HepG2 (cell line): ENCODE results near the gene DNAJB2. TPM values are rescaled to one million over a fixed set of nuclear protein-coding genes. Genes with fewer than 3 reads are reported as not detected.

ENCODE experiments used
- AHR ChIP-seq: IDR thresholded peaks from 2 replicates; pipeline ENCODE4 v1.6.1; 2018; ENCODE audit warnings: missing genetic modification reagents, missing compliant biosample characterization
- CCDC6 ChIP-seq: sonication (generic); formaldehyde crosslinking; IDR thresholded peaks from 2 replicates; pipeline ENCODE4 v1.8.1; 2022; ENCODE audit warnings: mild to moderate bottlenecking, missing genetic modification reagents, moderate library complexity
- GFI1 ChIP-seq: sonication (generic); formaldehyde crosslinking; IDR thresholded peaks from 2 replicates; pipeline ENCODE4 v1.5.0; 2020; ENCODE audit warnings: missing genetic modification reagents, mild to moderate bottlenecking, borderline replicate concordance
- HNRNPLL ChIP-seq: fragments of 200-400 bp; formaldehyde crosslinking; IDR thresholded peaks from 2 replicates; pipeline ENCODE4 v1.6.1; 2017; ENCODE audit warnings: mild to moderate bottlenecking, low read depth, low read length; ENCODE audit not compliant: poor library complexity, severe bottlenecking
- MIER3 ChIP-seq: IDR thresholded peaks from 2 replicates; pipeline ENCODE4 v1.6.1; 2016; ENCODE audit warnings: missing compliant biosample characterization, borderline replicate concordance
- MTF1 ChIP-seq: sonication (generic); formaldehyde crosslinking; IDR thresholded peaks from 2 replicates; pipeline ENCODE4 v1.5.0; 2020; ENCODE audit warnings: missing genetic modification reagents
- NCOA2 ChIP-seq: sonication (generic); formaldehyde crosslinking; IDR thresholded peaks from 2 replicates; pipeline ENCODE4 v1.8.0; 2022; ENCODE audit warnings: inconsistent platforms
- ONECUT2 ChIP-seq: sonication (generic); formaldehyde crosslinking; IDR thresholded peaks from 2 replicates; pipeline ENCODE4 v1.4.0; 2020; ENCODE audit warnings: missing genetic modification reagents
- SOX6 ChIP-seq, 2 experiments: fragments of 450-650 bp in 1 of 2; sonication (generic) in 1 of 2; formaldehyde crosslinking in 1 of 2; IDR thresholded peaks; 2 replicates each; pipeline versions ENCODE4 v1.4.0 to v1.6.1; 2017 to 2020; ENCODE audit warnings: antibody characterized with exemption in 1 of 2, mild to moderate bottlenecking in 1 of 2, missing genetic modification reagents in 1 of 2
- SRY ChIP-seq: sonication (generic); formaldehyde crosslinking; IDR thresholded peaks from 2 replicates; pipeline ENCODE4 v1.8.0; 2022; ENCODE audit warnings: mild to moderate bottlenecking, missing genetic modification reagents
- TBX2 ChIP-seq: sonication (generic); formaldehyde crosslinking; IDR thresholded peaks from 2 replicates; pipeline ENCODE4 v1.5.0; 2020; ENCODE audit warnings: missing genetic modification reagents, mild to moderate bottlenecking, borderline replicate concordance
- ZNF224 ChIP-seq: sonication (generic); formaldehyde crosslinking; IDR thresholded peaks from 2 replicates; pipeline ENCODE4 v1.5.0; 2020; ENCODE audit warnings: mild to moderate bottlenecking, missing genetic modification reagents
- ZNF33A ChIP-seq: sonication (generic); formaldehyde crosslinking; IDR thresholded peaks from 2 replicates; pipeline ENCODE4 v1.5.1; 2020; ENCODE audit warnings: missing genetic modification reagents, mild to moderate bottlenecking, moderate library complexity, borderline replicate concordance
- ZNF451 ChIP-seq: sonication (generic); formaldehyde crosslinking; IDR thresholded peaks from 2 replicates; pipeline ENCODE4 v1.5.0; 2020; ENCODE audit warnings: mild to moderate bottlenecking, missing genetic modification reagents
- ZNF556 ChIP-seq: sonication (generic); formaldehyde crosslinking; IDR thresholded peaks from 2 replicates; pipeline ENCODE4 v1.4.0; 2020; ENCODE audit warnings: mild to moderate bottlenecking, missing genetic modification reagents, borderline replicate concordance
- ZNF780A ChIP-seq: sonication (generic); formaldehyde crosslinking; IDR thresholded peaks from 2 replicates; pipeline ENCODE4 v1.8.0; 2022; ENCODE audit warnings: mild to moderate bottlenecking, missing genetic modification reagents, moderate library complexity
- ZSCAN12 ChIP-seq: sonication (generic); formaldehyde crosslinking; IDR thresholded peaks from 2 replicates; pipeline ENCODE4 v1.9.0; 2021; ENCODE audit warnings: mild to moderate bottlenecking, missing genetic modification reagents
- polyA plus RNA-seq, 8 experiments: library from polyadenylated mRNA; depleted of rRNA in 3 of 8; stranded (reverse) in 7 of 8; unstranded in 1 of 8; fragments of >200 nt; fragmentation: Illumina TruSeq in 4 of 8; extraction: Trizol in 4 of 8; gene quantifications; 2 replicates each; pipeline versions ENCODE4 v1.2.1 to v1.2.3, GENCODE V29; 2011 to 2016; ENCODE audit warnings: low read depth in 4 of 8, missing spikeins in 1 of 8, mixed read lengths in 1 of 8; ENCODE audit not compliant: insufficient read depth in 1 of 8
- total RNA-seq, 5 experiments: library from RNA; depleted of rRNA; stranded (reverse); fragments of >200 nt; fragmentation: Illumina TruSeq; extraction: Trizol; gene quantifications; 2 replicates each; pipeline ENCODE4 v1.2.3, GENCODE V29; 2016; ENCODE audit warnings: low read depth in 1 of 5
- TF ChIP-seq, protein P1 (sequence below): sonication (generic); formaldehyde crosslinking; IDR thresholded peaks from 2 replicates; pipeline ENCODE4 v1.4.0; 2020; ENCODE audit warnings: low read depth, missing genetic modification reagents
- TF ChIP-seq, protein P2 (sequence below): sonication (generic); IDR thresholded peaks from 2 replicates; pipeline ENCODE4 v1.6.1; 2016; ENCODE audit warnings: low read depth, borderline replicate concordance
- TF ChIP-seq, protein P3 (sequence below): sonication (generic); formaldehyde crosslinking; IDR thresholded peaks from 2 replicates; pipeline ENCODE4 v1.4.0; 2020; ENCODE audit warnings: mild to moderate bottlenecking, missing genetic modification reagents
- TF ChIP-seq, protein P4 (sequence below): fragments of 450-650 bp; IDR thresholded peaks from 2 replicates; pipeline ENCODE4 v1.6.1; 2017; ENCODE audit warnings: mild to moderate bottlenecking

Gene DNAJB2
- total and polyA plus RNA-seq, 2 of the 13 experiments (the other 11 are each of a cell fraction or from before 2014, with no cell fraction given): 21.3 to 31.1 TPM

DNA sequence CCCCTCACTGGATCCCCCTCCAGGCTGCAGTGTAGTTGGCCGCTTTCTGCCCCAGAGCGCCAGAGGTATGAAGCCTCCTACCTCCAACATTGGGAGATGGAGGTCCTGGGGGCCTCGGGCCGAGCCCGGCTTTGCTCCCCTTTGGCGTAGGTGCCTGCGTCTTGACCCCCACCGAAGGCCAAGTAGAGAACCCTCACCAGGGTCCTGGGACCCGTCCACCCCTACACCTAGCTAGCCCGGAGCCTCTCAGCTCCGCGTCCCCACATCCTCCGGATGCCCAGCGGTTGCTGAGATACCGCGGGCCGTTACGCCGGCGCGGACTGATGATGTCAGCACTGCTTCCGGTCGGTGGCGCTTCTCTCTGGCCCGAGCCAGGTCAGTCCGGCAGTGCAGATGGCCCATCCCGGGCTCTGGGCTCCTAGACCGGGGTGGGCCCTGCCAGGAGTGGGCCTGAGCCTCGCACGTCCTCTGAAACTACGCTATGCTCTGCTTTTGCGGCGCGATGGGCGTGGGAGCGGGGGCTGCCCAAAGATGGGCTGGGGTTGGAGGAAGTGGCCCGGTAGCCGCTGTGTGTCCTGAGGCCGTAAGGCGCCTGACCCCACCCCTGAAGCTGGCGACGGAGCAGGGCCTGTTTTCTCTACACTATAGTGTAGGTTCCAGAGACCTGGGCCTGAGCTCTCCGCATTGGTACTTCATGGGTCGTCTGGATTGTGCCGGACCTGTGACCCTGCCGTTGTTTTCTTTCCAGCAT, 33.8 kb upstream of the DNAJB2 start, which contains the start of the genes GLB1L and STK16 (continued):
- TF ChIP-seq ZNF780A (CRISPR knock-in tag) (no peak), AHR (CRISPR knock-in tag) (peak; percentile 46; the same call in 1 of the 2 replicates), ZNF556 (CRISPR knock-in tag) (peak; percentile 93), MTF1 (0 out of 2 replicates have a peak, but pooled peaks have one; percentile 41), MIER3 (CRISPR knock-in tag) (peak; percentile 85; the same call in 1 of the 2 replicates), ZNF451 (CRISPR knock-in tag) (peak; percentile 95), ZNF33A (CRISPR knock-in tag) (no peak), ONECUT2 (CRISPR knock-in tag) (no peak), TBX2 (peak; percentile 87; the same call in 1 of the 2 replicates), ZSCAN12 (CRISPR knock-in tag) (no peak), SOX6 (IDR thresholded peaks at IDR 0.05) (no peak), SOX6 (CRISPR knock-in tag; IDR thresholded peaks at IDR 0.05) (peak; percentile 83), NCOA2 (CRISPR knock-in tag) (peak; percentile 65), SRY (peak; percentile 96; the same call in 1 of the 2 replicates), GFI1 (CRISPR knock-in tag) (peak; percentile 49; the same call in 1 of the 2 replicates), CCDC6 (no peak; the same call in 1 of the 2 replicates), HNRNPLL (peak; percentile 83), ZNF224 (no peak)
- TF ChIP-seq, protein P1, sequence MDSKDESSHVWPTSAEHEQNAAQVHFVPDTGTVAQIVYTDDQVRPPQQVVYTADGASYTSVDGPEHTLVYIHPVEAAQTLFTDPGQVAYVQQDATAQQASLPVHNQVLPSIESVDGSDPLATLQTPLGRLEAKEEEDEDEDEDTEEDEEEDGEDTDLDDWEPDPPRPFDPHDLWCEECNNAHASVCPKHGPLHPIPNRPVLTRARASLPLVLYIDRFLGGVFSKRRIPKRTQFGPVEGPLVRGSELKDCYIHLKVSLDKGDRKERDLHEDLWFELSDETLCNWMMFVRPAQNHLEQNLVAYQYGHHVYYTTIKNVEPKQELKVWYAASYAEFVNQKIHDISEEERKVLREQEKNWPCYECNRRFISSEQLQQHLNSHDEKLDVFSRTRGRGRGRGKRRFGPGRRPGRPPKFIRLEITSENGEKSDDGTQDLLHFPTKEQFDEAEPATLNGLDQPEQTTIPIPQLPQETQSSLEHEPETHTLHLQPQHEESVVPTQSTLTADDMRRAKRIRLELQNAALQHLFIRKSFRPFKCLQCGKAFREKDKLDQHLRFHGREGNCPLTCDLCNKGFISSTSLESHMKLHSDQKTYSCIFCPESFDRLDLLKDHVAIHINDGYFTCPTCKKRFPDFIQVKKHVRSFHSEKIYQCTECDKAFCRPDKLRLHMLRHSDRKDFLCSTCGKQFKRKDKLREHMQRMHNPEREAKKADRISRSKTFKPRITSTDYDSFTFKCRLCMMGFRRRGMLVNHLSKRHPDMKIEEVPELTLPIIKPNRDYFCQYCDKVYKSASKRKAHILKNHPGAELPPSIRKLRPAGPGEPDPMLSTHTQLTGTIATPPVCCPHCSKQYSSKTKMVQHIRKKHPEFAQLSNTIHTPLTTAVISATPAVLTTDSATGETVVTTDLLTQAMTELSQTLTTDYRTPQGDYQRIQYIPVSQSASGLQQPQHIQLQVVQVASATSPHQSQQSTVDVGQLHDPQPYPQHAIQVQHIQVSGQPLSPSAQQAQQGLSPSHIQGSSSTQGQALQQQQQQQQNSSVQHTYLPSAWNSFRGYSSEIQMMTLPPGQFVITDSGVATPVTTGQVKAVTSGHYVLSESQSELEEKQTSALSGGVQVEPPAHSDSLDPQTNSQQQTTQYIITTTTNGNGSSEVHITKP (CRISPR knock-in tag): peak; percentile 83
- TF ChIP-seq, protein P2, sequence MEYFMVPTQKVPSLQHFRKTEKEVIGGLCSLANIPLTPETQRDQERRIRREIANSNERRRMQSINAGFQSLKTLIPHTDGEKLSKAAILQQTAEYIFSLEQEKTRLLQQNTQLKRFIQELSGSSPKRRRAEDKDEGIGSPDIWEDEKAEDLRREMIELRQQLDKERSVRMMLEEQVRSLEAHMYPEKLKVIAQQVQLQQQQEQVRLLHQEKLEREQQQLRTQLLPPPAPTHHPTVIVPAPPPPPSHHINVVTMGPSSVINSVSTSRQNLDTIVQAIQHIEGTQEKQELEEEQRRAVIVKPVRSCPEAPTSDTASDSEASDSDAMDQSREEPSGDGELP: no peak
- TF ChIP-seq, protein P3, sequence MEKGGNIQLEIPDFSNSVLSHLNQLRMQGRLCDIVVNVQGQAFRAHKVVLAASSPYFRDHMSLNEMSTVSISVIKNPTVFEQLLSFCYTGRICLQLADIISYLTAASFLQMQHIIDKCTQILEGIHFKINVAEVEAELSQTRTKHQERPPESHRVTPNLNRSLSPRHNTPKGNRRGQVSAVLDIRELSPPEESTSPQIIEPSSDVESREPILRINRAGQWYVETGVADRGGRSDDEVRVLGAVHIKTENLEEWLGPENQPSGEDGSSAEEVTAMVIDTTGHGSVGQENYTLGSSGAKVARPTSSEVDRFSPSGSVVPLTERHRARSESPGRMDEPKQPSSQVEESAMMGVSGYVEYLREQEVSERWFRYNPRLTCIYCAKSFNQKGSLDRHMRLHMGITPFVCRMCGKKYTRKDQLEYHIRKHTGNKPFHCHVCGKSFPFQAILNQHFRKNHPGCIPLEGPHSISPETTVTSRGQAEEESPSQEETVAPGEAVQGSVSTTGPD (CRISPR knock-in tag): no peak
- TF ChIP-seq, protein P4, sequence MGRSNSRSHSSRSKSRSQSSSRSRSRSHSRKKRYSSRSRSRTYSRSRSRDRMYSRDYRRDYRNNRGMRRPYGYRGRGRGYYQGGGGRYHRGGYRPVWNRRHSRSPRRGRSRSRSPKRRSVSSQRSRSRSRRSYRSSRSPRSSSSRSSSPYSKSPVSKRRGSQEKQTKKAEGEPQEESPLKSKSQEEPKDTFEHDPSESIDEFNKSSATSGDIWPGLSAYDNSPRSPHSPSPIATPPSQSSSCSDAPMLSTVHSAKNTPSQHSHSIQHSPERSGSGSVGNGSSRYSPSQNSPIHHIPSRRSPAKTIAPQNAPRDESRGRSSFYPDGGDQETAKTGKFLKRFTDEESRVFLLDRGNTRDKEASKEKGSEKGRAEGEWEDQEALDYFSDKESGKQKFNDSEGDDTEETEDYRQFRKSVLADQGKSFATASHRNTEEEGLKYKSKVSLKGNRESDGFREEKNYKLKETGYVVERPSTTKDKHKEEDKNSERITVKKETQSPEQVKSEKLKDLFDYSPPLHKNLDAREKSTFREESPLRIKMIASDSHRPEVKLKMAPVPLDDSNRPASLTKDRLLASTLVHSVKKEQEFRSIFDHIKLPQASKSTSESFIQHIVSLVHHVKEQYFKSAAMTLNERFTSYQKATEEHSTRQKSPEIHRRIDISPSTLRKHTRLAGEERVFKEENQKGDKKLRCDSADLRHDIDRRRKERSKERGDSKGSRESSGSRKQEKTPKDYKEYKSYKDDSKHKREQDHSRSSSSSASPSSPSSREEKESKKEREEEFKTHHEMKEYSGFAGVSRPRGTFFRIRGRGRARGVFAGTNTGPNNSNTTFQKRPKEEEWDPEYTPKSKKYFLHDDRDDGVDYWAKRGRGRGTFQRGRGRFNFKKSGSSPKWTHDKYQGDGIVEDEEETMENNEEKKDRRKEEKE: no peak
